Measurements from ENCODE around the gene SERPINB2. TPM values are rescaled to one million over a fixed set of nuclear protein-coding genes. Genes with fewer than 3 reads are reported as not detected.
"Not testable (repeated sequence)": the region's sequence is repeated elsewhere in the genome, so short reads cannot be mapped to it uniquely, and the experiment has no call there.

SERPINB2 gene
- total RNA-seq, 1 donor from 2014 or later = 4.1 TPM

DNA sequence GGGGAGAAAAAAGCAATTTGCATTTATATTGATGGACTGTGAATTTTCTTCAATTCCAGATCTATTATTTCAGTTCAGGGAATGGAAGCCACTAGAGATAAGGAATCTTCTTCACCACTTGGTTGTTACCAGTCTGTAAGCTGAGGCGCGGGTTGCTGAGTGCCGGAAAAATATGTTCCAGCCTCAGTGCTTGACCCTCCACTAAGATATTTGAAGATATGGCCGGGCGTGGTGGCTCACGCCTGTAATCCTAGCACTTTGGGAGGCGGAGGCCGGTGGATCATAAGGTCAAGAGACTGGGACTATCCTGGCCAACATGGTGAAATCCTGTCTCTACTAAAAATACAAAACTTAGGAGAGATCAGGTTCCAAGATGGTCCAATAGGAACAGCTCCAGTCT is 52.5 kb downstream of the SERPINB2 start:
- H3K36me3 ChIP-seq (ENCODE audit: control insufficient read depth, insufficient read depth, low read length) = no peaks in the 10 kb centered on the region
- DNase-seq (ENCODE audit: low read depth) = no peak
- TF ChIP-seq, protein P1, sequence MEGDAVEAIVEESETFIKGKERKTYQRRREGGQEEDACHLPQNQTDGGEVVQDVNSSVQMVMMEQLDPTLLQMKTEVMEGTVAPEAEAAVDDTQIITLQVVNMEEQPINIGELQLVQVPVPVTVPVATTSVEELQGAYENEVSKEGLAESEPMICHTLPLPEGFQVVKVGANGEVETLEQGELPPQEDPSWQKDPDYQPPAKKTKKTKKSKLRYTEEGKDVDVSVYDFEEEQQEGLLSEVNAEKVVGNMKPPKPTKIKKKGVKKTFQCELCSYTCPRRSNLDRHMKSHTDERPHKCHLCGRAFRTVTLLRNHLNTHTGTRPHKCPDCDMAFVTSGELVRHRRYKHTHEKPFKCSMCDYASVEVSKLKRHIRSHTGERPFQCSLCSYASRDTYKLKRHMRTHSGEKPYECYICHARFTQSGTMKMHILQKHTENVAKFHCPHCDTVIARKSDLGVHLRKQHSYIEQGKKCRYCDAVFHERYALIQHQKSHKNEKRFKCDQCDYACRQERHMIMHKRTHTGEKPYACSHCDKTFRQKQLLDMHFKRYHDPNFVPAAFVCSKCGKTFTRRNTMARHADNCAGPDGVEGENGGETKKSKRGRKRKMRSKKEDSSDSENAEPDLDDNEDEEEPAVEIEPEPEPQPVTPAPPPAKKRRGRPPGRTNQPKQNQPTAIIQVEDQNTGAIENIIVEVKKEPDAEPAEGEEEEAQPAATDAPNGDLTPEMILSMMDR (IDR thresholded peaks at IDR 0.05; ENCODE audit: insufficient read depth, low read length, poor library complexity, severe bottlenecking) = no peak
- peaks cover 5% of the 10 kb centered on the region for H3K27me3 ChIP-seq (ENCODE audit: control insufficient read depth, insufficient read depth, low read length)
- no peak overlapping the region for H3K4me3 ChIP-seq (ENCODE audit: low read depth, low read length)

DNA sequence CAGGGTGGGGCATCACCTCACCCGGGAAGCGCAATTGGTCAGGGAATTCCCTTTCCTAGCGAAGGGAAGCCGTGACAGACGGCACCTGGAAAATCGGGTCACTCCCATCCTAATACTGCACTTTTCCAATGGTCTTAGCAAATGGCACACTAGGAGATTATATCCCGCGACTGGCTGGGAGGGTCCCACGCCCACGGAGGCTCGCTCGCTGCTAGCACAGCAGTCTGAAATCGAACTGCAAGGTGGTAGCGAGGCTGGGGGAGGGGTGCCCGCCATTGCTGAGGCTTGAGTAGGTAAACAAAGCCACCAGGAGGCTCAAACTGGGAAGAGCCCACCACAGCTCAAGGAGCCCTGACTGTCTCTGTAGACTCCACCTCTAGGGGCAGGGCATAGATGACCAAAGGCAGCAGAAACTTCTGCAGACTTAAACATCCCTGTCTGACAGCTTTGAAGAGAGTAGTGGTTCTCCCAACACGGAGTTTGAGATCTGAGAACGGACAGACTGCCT is 53.1 kb downstream of the SERPINB2 start:
- H3K27me3 ChIP-seq (ENCODE audit: control insufficient read depth, insufficient read depth, low read length); DNase-seq (ENCODE audit: low read depth); H3K4me3 ChIP-seq (ENCODE audit: low read depth, low read length); H3K36me3 ChIP-seq (ENCODE audit: control insufficient read depth, insufficient read depth, low read length): not testable (repeated sequence)

DNA sequence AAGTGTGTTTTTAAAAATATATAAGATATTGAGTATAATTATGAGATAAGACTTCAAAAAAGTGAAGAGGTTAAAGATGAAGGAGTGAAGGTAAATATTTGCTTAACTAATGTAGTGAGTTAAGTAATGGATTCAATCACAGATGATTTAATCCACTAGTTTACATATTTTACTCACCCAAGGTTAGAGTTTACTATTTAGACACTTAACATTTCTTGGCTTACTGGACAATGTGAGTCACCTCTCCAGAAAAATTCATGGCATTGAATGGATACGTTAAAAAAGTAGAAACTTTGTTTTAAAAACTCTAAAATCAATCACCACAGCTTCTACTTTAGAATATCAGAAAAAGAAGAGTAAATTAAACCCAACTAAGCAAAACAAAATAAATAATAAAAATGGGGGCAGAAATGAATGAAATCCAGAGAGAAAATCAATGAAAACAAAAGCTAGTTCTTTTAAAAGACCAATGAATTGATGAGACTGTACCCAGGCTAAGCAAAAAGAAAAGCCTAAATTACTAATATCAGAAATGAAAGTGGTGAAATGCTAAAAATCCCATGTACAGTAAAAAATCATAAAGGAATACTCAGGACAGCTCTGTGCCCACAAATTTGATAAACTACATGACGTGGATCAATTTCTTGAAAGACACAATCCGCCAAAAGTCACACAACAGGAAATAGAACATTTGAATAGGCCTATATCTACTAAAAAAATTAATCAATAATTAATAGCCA is 59.7 kb downstream of the SERPINB2 start:
- DNase-seq (ENCODE audit: low read depth) = no peak
- Histone ChIP-seq H3K36me3 (ENCODE audit: control insufficient read depth, insufficient read depth, low read length) (no peaks in the 10 kb centered on the region), H3K27me3 (ENCODE audit: control insufficient read depth, insufficient read depth, low read length) (no peaks in the 10 kb centered on the region), H3K4me3 (ENCODE audit: low read depth, low read length) (no peak overlapping the region)
- TF ChIP-seq, protein P1 (IDR thresholded peaks at IDR 0.05; ENCODE audit: insufficient read depth, low read length, poor library complexity, severe bottlenecking) = no peak

DNA sequence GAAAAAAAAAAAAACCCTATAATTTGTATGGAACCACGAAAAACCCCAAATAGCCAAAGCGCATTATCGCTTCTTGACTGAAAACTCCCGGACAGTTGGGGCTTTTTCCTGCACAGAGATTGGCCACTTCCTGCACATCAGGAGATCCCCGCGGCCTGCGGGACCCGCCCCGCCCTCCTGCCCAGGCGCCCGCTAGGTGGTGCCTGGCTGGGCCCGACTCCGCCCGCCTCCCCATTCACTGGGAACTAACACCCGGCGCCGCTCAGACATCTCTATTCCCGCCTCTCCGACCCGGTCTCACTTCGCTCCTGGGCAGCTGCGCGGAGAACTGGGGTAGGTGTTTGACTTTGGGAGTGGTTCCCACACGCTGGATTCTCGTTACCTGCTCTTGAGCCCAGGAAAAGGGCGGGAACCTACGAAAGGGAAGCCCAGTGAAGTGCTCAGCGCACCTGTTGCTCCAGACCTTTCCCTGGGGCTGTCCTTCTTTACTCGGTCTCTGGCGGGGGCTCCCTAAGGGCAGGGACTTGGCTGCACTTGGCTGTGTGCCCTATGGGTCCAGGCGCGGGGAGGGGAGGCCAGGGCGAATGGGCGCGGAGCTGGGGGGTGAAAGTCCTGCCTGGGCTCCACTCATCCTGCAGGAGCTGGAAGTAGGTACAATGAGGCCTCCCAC is 61.7 kb downstream of the SERPINB2 start, which contains the start of gene HMSD:
HMSD (plus strand) TSS at position 234 of the 670 bp plus-strand sequence. CDS start 4,155 bp downstream, outside the sequence.
- TF ChIP-seq, protein P1 (IDR thresholded peaks at IDR 0.05; ENCODE audit: insufficient read depth, low read length, poor library complexity, severe bottlenecking) = peak; percentile 58
- no peak for DNase-seq (ENCODE audit: low read depth)
- no peaks in the 10 kb centered on the region for H3K36me3 ChIP-seq (ENCODE audit: control insufficient read depth, insufficient read depth, low read length)
- peak within 1 kb of the TSS; percentile 44 for H3K4me3 ChIP-seq (ENCODE audit: low read depth, low read length)
- no peaks in the 10 kb centered on the region for H3K27me3 ChIP-seq (ENCODE audit: control insufficient read depth, insufficient read depth, low read length)

DNA sequence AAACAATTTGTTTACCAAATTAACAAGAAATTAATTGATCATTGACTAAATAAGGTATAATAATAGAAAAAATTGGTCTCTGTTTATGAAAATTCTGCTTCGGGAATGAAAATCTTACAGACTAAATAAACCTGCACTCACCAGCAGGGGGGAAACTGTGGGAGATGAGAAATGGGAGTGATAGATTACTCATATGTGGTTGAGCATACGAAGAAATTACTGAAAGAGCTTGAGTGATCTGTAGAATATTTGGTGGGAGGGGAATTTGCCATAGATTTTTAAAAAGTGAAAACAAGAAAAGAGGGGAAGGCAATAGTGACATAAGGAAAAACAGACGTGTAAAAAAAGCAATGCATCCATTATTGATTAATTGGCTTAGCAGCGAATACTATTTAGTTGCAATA is 63.8 kb downstream of the SERPINB2 start:
- TF ChIP-seq, protein P1 (IDR thresholded peaks at IDR 0.05; ENCODE audit: insufficient read depth, low read length, poor library complexity, severe bottlenecking) = peak; percentile 32
- no peak for DNase-seq (ENCODE audit: low read depth)
- Histone ChIP-seq H3K36me3 (ENCODE audit: control insufficient read depth, insufficient read depth, low read length) (no peaks in the 10 kb centered on the region), H3K4me3 (ENCODE audit: low read depth, low read length) (no peak overlapping the region), H3K27me3 (ENCODE audit: control insufficient read depth, insufficient read depth, low read length) (no peaks in the 10 kb centered on the region)

Other genes with a start within 250 kb of the SERPINB2 start
- not detected in 2 replicates for gene SERPINB4, start 243.4 kb upstream of the SERPINB2 start, total RNA-seq
- not detected in 2 replicates for gene SERPINB3, start 225.8 kb upstream of the SERPINB2 start, total RNA-seq
- gene SERPINB11, start 184.7 kb upstream of the SERPINB2 start, total RNA-seq = not detected in 2 replicates
- gene SERPINB7, start 112.3 kb upstream of the SERPINB2 start, total RNA-seq = 2.2 and 3.1 TPM in 2 replicates
- not detected in 2 replicates for gene SERPINB10, start 20.3 kb downstream of the SERPINB2 start, total RNA-seq
- not detected in 2 replicates for gene HMSD, start 61.6 kb downstream of the SERPINB2 start, total RNA-seq
- 22.5 and 23.6 TPM in 2 replicates for gene SERPINB8, start 82.4 kb downstream of the SERPINB2 start, total RNA-seq

Measured in kidney epithelial cell (primary cell).